ENCODE measurements around the gene PRCC. TPM values are rescaled to one million over a fixed set of nuclear protein-coding genes. Genes with fewer than 3 reads are reported as not detected.

PRCC gene
- total and polyA plus RNA-seq, 2 of the 8 experiments (the other 6 are each of a cell fraction or from before 2014, with no cell fraction given), result 95.2 to 115 TPM

DNA sequence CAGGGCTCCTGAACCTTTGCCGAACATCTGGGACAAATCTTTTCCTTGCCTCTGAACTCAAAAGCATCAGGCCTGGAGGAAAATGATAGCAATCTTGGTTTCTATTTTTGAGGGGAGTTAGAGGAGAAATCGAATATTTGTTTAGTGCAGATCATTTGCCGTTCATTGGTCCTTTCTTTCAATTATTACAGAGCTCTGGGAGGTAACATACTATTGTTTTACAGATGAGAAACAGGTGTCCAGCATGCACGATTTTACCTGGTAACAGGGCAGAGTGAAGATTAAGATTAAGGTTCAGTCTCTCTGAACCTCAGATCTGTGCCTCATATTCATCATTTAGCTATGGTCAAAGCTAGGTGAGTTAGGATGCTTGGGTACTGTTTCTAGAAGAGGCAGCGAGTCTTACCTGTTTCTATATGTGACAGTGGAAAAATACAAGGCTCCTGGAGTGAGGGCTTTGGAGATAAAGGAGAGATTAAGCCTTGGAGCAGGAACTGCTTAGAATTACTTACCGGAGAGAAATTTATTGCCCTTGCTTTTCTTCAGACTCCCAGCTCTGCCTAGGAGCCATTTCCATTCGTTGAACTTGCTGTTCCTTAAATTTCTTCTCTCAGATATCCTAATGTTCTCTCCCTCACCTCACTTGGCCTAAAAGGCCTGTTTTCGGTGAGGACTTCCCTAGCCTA, 1.4 kb downstream of the PRCC start (continued):
- TF ChIP-seq, protein P1, sequence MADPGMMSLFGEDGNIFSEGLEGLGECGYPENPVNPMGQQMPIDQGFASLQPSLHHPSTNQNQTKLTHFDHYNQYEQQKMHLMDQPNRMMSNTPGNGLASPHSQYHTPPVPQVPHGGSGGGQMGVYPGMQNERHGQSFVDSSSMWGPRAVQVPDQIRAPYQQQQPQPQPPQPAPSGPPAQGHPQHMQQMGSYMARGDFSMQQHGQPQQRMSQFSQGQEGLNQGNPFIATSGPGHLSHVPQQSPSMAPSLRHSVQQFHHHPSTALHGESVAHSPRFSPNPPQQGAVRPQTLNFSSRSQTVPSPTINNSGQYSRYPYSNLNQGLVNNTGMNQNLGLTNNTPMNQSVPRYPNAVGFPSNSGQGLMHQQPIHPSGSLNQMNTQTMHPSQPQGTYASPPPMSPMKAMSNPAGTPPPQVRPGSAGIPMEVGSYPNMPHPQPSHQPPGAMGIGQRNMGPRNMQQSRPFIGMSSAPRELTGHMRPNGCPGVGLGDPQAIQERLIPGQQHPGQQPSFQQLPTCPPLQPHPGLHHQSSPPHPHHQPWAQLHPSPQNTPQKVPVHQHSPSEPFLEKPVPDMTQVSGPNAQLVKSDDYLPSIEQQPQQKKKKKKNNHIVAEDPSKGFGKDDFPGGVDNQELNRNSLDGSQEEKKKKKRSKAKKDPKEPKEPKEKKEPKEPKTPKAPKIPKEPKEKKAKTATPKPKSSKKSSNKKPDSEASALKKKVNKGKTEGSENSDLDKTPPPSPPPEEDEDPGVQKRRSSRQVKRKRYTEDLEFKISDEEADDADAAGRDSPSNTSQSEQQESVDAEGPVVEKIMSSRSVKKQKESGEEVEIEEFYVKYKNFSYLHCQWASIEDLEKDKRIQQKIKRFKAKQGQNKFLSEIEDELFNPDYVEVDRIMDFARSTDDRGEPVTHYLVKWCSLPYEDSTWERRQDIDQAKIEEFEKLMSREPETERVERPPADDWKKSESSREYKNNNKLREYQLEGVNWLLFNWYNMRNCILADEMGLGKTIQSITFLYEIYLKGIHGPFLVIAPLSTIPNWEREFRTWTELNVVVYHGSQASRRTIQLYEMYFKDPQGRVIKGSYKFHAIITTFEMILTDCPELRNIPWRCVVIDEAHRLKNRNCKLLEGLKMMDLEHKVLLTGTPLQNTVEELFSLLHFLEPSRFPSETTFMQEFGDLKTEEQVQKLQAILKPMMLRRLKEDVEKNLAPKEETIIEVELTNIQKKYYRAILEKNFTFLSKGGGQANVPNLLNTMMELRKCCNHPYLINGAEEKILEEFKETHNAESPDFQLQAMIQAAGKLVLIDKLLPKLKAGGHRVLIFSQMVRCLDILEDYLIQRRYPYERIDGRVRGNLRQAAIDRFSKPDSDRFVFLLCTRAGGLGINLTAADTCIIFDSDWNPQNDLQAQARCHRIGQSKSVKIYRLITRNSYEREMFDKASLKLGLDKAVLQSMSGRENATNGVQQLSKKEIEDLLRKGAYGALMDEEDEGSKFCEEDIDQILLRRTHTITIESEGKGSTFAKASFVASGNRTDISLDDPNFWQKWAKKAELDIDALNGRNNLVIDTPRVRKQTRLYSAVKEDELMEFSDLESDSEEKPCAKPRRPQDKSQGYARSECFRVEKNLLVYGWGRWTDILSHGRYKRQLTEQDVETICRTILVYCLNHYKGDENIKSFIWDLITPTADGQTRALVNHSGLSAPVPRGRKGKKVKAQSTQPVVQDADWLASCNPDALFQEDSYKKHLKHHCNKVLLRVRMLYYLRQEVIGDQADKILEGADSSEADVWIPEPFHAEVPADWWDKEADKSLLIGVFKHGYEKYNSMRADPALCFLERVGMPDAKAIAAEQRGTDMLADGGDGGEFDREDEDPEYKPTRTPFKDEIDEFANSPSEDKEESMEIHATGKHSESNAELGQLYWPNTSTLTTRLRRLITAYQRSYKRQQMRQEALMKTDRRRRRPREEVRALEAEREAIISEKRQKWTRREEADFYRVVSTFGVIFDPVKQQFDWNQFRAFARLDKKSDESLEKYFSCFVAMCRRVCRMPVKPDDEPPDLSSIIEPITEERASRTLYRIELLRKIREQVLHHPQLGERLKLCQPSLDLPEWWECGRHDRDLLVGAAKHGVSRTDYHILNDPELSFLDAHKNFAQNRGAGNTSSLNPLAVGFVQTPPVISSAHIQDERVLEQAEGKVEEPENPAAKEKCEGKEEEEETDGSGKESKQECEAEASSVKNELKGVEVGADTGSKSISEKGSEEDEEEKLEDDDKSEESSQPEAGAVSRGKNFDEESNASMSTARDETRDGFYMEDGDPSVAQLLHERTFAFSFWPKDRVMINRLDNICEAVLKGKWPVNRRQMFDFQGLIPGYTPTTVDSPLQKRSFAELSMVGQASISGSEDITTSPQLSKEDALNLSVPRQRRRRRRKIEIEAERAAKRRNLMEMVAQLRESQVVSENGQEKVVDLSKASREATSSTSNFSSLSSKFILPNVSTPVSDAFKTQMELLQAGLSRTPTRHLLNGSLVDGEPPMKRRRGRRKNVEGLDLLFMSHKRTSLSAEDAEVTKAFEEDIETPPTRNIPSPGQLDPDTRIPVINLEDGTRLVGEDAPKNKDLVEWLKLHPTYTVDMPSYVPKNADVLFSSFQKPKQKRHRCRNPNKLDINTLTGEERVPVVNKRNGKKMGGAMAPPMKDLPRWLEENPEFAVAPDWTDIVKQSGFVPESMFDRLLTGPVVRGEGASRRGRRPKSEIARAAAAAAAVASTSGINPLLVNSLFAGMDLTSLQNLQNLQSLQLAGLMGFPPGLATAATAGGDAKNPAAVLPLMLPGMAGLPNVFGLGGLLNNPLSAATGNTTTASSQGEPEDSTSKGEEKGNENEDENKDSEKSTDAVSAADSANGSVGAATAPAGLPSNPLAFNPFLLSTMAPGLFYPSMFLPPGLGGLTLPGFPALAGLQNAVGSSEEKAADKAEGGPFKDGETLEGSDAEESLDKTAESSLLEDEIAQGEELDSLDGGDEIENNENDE (IDR thresholded peaks at IDR 0.05; ENCODE audit: insufficient replicate concordance, low read length), result no peak
- TF ChIP-seq BRCA1 (IDR thresholded peaks at IDR 0.05; ENCODE audit: low read depth, low read length) (no peak), GABPA (IDR thresholded peaks at IDR 0.05; ENCODE audit: borderline replicate concordance, insufficient read depth, low read length) (no peak)
